HUES64 (cell line): ENCODE measurements around the gene MICAL3.
"Not testable (repeated sequence)": the region's sequence is repeated elsewhere in the genome, so short reads cannot be mapped to it uniquely, and the experiment has no call there.

Source experiments
- H3K27ac ChIP-seq: 2 replicates; pipeline ENCODE4 v1.7.0; 2013; ENCODE audit warnings: low read depth, low read length, inconsistent platforms
- H3K27me3 ChIP-seq: 2 replicates; pipeline ENCODE4 v1.6.1; 2013; ENCODE audit warnings: mild to moderate bottlenecking, low read length; ENCODE audit not compliant: insufficient read depth
- H3K36me3 ChIP-seq: 2 replicates; pipeline ENCODE4 v1.6.1; 2013; ENCODE audit warnings: mild to moderate bottlenecking, low read length; ENCODE audit not compliant: insufficient read depth
- H3K4me1 ChIP-seq: 2 replicates; pipeline ENCODE4 v1.6.1; 2013; ENCODE audit warnings: mild to moderate bottlenecking, low read length, moderate library complexity; ENCODE audit not compliant: insufficient read depth
- H3K4me3 ChIP-seq: 2 replicates; pipeline ENCODE4 v1.5.1; 2013; ENCODE audit warnings: mild to moderate bottlenecking, low read length, moderate library complexity
- H3K9ac ChIP-seq: 2 replicates; pipeline ENCODE4 v1.6.1; 2013; ENCODE audit warnings: mild to moderate bottlenecking, low read depth, low read length
- H3K9me3 ChIP-seq: 2 replicates; pipeline ENCODE4 v1.6.1; 2013; ENCODE audit warnings: low read depth, low read length; ENCODE audit not compliant: insufficient read depth
- WGBS: fragments of 150-250, 120-280 bp; methylation state at CpG from one replicate; pipeline ENCODE4 v1.1.7; 2013; ENCODE audit warnings: missing lambda C conversion rate; 5-methylcytosine and 5-hydroxymethylcytosine counted together

Gene MICAL3

GRCh38 chr22:18045794-18046193 is 21.4 kb upstream of the MICAL3 start:
- Histone ChIP-seq H3K4me3 (no peak overlapping the region), H3K9ac (no peak overlapping the region), H3K27me3 (no peaks in the 10 kb centered on the region), H3K4me1 (no peaks in the 10 kb centered on the region), H3K27ac (no peak overlapping the region), H3K9me3 (0 out of 2 replicates have a peak, but pooled peaks cover 7% of the 10 kb centered on the region), H3K36me3 (no peaks in the 10 kb centered on the region)
- 96% methylated on average over 3 of the region's 4 CpGs for WGBS

GRCh38 chr22:18044548-18045271 is 20.3 kb upstream of the MICAL3 start:
- WGBS, result 87% methylated on average over 11 of the region's 11 CpGs
- Histone ChIP-seq H3K27ac (no peak overlapping the region), H3K36me3 (no peaks in the 10 kb centered on the region), H3K9ac (no peak overlapping the region), H3K4me1 (no peaks in the 10 kb centered on the region), H3K4me3 (no peak overlapping the region), H3K9me3 (0 out of 2 replicates have a peak, but pooled peaks cover 7% of the 10 kb centered on the region), H3K27me3 (no peaks in the 10 kb centered on the region)

GRCh38 chr22:18042685-18043084 is 18.3 kb upstream of the MICAL3 start:
- no peaks in the 10 kb centered on the region for H3K4me1 ChIP-seq
- WGBS, result 93% methylated on average over 6 of the region's 6 CpGs
- H3K27ac ChIP-seq, result no peak overlapping the region
- H3K9me3 ChIP-seq, result 0 out of 2 replicates have a peak, but pooled peaks cover 7% of the 10 kb centered on the region
- no peaks in the 10 kb centered on the region for H3K27me3 ChIP-seq
- H3K36me3 ChIP-seq, result no peaks in the 10 kb centered on the region
- no peak overlapping the region for H3K4me3 ChIP-seq
- H3K9ac ChIP-seq, result no peak overlapping the region

- H3K4me1 ChIP-seq, result not testable (repeated sequence)
- WGBS, result no CpG with 5 or more reads among the region's 6 CpGs
Measured at GRCh38 chr22:18040898-18041297, 16.5 kb upstream of the MICAL3 start.

GRCh38 chr22:18035751-18036150 is 11.4 kb upstream of the MICAL3 start:
- H3K4me1 ChIP-seq, result no peaks in the 10 kb centered on the region
- no peaks in the 10 kb centered on the region for H3K36me3 ChIP-seq

More at GRCh38 chr22:18040898-18041297, 16.5 kb upstream of the MICAL3 start:
- H3K27ac ChIP-seq, H3K9me3 ChIP-seq, H3K4me3 ChIP-seq, H3K27me3 ChIP-seq, H3K9ac ChIP-seq, H3K36me3 ChIP-seq: not testable (repeated sequence)

GRCh38 chr22:18034076-18034475 is 9.7 kb upstream of the MICAL3 start:
- Histone ChIP-seq H3K4me3 (no peak overlapping the region), H3K36me3 (no peaks in the 10 kb centered on the region), H3K27me3 (no peaks in the 10 kb centered on the region), H3K9ac (no peak overlapping the region), H3K9me3 (no peaks in the 10 kb centered on the region), H3K4me1 (no peaks in the 10 kb centered on the region), H3K27ac (no peak overlapping the region)
- WGBS, result 96% methylated on average over 3 of the region's 3 CpGs

More at GRCh38 chr22:18035751-18036150, 11.4 kb upstream of the MICAL3 start:
- WGBS, result 65% methylated on average over 9 of the region's 9 CpGs
- Histone ChIP-seq H3K27ac (no peak overlapping the region), H3K9ac (no peak overlapping the region), H3K27me3 (no peaks in the 10 kb centered on the region), H3K4me3 (no peak overlapping the region), H3K9me3 (no peaks in the 10 kb centered on the region)

DNA sequence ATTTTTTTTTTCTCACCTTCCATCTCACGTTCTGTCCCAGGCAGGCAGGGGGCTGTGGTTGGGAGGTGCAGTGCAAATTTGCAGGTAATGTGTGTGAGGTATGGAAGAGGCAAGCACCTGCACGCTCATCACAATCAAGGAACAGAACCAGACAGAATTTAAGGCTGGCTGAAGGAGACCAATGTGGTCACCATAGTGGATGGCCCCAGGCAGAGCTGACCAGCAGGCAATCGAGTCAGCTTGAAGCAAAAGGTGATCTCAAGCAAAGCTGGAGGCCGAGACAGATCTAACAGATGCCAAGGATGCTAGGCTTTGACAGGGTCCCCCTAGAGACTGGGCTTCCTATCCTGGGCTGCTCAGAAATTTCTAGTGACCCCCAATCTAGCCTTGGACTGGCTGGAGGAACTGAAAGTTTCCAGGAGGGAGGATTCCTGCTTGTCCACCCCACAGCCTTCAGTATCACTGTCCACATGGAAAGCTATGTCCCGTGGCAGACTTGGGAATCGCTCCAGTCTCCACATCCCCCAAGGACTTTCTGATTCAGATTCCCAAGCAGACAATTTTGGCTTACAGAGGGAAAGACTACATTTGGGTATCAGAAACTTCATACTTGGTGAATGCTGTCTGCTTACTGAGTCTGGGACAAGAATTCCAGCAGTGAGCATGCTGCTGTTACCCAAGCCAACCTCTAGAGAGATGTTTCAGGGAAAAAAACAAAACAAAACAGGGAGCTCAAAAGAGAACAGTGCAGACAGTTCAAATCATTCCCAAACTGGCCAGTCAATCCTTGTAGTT is 9.0 kb upstream of the MICAL3 start:
- H3K9me3 ChIP-seq, result no peaks in the 10 kb centered on the region
- no peak overlapping the region for H3K27ac ChIP-seq
- no peak overlapping the region for H3K9ac ChIP-seq
- peaks cover 2% of the 10 kb centered on the region; the same call in 1 of the 2 replicates for H3K27me3 ChIP-seq
- no peaks in the 10 kb centered on the region for H3K36me3 ChIP-seq
- no peak overlapping the region for H3K4me3 ChIP-seq
- no peaks in the 10 kb centered on the region for H3K4me1 ChIP-seq
- 87% methylated on average over 6 of the region's 6 CpGs for WGBS

GRCh38 chr22:18032455-18033101 is 8.2 kb upstream of the MICAL3 start:
- no peak overlapping the region for H3K4me3 ChIP-seq
- whole genome bisulfite sequencing, result 86% methylated on average over 5 of the region's 6 CpGs
- no peaks in the 10 kb centered on the region for H3K9me3 ChIP-seq
- no peak overlapping the region for H3K27ac ChIP-seq
- H3K36me3 ChIP-seq, result no peaks in the 10 kb centered on the region
- no peak overlapping the region for H3K9ac ChIP-seq
- H3K4me1 ChIP-seq, result no peaks in the 10 kb centered on the region
- H3K27me3 ChIP-seq, result peaks cover 7% of the 10 kb centered on the region

DNA sequence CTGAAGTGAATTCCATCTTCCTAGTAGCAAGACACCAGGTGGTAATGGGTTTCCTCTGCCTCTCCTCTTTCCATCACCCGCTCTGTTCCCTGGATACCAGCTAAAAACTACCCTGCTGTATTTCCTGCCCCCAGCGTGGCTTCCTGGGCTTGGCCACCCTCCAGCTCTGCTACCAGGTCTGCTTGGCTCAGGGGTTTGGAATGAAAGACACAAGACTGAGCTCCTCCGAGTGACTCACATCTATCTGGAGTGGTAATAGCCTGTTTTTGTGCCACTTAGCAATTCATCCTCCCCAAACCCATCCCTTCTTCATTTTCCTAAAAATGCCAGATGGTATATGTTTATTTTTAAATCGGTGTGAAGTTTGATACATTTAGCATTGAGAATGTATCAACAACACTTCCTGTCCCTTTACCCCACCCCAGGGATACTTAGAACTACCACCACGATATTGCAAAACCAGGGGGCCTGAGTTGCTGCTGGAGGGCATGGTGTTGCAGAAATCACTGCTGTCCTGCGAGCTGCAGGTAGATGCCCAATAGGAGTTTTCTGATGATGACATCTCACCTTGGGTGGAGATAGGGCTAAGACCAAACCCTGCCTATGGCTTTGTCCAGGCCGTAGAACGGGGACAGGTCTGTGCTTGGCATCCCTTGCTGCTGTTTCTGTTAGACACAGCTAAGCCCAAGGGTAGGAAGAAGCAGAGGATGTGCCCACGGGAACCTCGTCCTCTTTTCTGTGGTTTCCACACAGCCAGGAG is 7.5 kb upstream of the MICAL3 start:
- WGBS, result 84% methylated on average over 9 of the region's 10 CpGs
- Histone ChIP-seq H3K4me1 (no peaks in the 10 kb centered on the region), H3K36me3 (no peaks in the 10 kb centered on the region), H3K27ac (no peak overlapping the region), H3K4me3 (no peak overlapping the region), H3K9ac (no peak overlapping the region), H3K9me3 (no peaks in the 10 kb centered on the region), H3K27me3 (peaks cover 14% of the 10 kb centered on the region)

GRCh38 chr22:18029686-18030267 is 5.4 kb upstream of the MICAL3 start:
- H3K4me1 ChIP-seq, result no peaks in the 10 kb centered on the region
- 88% methylated on average over 2 of the region's 2 CpGs for WGBS
- no peaks in the 10 kb centered on the region for H3K36me3 ChIP-seq
- H3K9ac ChIP-seq, result no peak overlapping the region
- no peak overlapping the region for H3K27ac ChIP-seq
- no peaks in the 10 kb centered on the region for H3K9me3 ChIP-seq
- H3K4me3 ChIP-seq, result no peak overlapping the region
- peaks cover 35% of the 10 kb centered on the region for H3K27me3 ChIP-seq
